GM18498 (cell line): ENCODE results near the gene COQ8A.

Experiments used
- ATAC-seq: cut with Tn5 transposase; IDR thresholded peaks from one replicate; pipeline ENCODE4 v1.9.1; 2021; ENCODE audit warnings: mild to moderate bottlenecking, moderate library complexity; ENCODE audit not compliant: unreplicated experiment

COQ8A gene

DNA sequence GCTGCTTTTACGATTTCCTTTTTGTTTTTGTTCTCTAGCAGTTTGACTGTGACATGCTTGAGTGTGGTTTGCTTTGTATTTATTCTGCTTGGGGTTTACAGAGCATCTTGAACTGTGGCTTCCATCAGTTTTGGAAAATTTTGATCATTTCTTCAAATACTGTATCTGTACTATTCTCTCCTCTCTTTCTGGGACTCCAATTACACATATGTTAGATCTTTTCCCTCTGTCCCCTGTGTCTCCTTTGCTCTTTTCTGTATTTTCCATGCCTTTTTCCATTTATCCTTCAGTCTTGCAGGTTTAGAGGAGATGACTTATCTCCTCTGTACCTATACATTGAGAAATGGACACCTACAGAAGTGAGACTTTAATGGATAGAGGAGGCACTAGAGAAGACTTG lies 31.7 kb downstream of the COQ8A start:
- ATAC-seq: no peak

DNA sequence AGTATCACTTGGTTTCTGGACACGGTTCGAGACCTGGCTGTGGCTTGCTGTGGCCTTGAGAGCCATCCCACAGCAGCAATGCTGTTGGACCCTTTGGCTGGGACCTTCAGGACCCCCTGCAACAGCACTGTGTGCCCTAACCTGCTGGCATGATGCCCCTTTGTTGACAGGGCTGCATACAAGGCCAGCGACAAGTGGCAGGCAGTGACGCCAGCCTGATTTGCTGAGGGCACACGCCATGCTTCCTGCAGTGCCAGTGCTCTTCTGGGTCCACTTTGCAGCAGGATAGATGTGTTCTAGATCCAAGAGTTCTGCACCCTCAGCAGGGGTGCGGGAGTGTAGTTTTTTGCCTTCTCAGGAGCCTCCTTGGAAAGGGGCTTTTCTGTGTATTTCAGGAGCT lies 32.8 kb downstream of the COQ8A start:
- ATAC-seq: no peak

DNA sequence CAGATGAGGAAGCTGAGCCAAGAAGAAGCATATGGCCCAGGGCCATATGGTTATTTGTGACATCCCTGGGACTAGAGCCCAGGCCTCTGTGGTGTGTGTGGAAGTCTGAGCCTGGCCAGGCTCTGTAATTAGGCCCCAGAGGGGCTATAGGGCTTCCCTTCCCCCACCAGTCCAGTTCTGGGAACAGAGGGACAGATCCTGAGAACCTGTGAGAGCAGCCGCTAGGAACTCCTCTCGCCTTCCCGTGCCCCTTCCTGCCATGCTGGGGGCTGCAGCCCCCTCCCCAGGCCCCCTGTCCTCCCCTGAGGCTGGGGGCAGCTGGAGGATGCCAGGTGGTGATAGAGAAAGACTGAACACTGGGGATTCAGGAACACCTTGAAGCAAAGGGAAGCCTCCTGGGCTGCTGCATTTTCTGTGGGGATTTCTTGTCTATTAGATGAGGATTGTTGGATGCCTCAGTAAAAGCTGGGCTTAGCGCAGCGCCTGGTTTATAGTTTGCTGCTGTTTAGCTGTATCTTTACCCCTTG lies 33.3 kb downstream of the COQ8A start:
- ATAC-seq: no peak

DNA sequence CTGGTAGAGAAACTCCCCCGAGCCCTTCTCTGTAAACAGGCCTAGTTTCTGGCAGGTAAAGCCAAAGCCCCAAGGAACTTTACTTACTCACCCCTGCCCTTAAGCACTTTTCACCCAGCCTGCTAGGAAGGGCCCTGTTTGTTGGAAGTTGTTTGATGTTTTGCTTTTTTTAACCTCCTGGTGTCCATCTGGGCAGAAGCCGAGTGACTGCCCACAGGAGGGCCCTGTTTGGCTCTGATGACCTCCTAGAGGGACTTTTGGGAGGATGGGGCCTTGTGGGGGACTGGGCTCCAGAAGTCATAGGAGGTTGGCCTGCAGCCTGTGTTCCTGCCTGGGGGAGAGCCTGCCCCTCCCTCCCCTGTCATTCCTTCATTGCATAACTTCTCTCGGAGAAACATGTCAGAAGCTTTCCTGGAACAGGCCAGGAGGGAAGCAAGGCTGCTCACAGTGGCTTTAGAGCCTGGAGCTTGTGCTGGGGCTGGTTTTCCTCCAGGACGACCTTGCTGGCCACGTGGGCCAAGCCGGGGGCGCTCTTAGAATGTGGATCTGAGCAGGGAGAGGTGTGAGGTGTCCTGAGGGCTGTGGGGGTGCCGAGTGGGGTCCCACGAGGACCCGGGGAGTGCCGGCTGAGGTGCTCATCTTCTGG lies 33.9 kb downstream of the COQ8A start:
- no peak for ATAC-seq

DNA sequence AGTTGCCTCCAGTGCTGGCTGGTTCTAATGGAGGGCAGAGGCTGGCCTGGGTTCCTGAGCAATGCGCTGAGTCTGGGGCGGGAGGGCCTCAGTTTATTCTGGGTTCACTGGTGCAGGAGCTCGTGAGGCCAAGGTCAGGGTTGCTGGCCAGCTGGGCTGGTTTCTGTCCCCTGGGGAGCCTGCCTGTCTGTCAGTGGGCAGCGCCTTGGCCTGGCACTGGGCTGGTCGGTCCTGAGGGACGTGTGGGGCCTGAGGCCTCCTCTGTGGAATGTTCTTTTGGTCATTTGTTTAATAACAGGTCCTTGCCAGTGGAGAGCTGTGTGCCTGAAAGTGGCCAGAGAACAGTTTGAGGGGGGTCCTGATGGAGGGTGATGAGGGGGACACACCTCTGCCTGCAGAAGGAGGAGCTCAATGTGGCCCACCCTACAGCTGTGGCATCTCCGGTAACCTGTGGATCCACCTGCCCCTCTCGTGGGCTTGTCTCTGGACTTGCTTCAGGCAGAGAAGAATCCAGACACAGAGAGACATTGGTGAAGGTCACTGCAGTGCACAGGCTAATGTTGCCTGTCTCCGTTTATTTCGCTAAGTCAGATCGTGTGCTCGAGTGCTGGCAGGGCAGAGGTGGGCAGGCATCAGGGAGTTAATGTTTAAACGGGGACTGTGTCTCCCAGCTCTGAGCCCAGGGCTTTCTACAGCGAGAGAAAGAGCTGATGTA lies 34.6 kb downstream of the COQ8A start:
- no peak for ATAC-seq

DNA sequence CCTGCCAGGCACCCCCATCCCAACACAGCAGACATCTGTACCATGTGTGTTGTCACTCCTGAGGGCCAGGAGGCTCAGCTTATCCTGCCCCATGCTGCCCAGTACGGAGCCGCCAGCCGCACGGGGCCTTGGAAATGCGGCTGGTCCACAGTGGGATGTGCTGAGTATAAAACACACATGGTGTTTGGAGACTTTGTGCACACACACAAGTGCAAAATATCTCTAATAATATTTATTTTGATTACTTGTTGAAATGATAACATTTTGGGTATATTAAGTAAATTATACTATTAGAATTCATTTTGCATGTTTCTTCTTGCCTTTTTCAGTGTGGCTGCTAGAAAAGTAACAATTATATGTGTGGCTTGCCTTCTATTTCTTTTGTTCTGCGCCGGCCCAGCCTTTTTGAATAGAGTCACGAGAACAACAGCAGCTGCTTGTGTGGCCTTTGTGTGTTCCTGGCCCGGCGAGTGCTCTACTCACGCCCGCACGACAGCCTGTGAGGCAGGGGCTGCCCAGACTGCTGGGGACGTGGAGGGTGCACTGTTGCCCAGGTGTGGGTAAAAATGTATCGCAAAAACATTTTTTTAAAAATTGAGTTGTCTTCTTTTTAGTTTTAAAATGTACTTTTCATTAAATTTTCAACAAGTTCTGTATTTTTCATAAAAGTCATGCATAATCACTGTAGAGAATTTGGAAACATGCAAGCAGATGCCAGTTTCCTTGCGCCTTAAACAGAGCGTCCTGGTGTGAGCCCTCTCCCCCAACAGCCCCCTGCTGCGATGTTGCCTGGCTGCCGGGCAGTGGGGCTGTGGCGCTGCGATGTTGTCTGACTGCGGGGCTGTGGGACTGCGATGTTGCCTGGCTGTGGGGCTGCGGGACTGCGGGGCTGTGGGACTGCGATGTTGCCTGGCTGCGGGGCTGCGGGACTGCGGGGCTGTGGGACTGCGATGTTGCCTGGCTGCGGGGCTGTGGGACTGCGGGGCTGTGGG lies 35.5 kb downstream of the COQ8A start:
- ATAC-seq: no peak

DNA sequence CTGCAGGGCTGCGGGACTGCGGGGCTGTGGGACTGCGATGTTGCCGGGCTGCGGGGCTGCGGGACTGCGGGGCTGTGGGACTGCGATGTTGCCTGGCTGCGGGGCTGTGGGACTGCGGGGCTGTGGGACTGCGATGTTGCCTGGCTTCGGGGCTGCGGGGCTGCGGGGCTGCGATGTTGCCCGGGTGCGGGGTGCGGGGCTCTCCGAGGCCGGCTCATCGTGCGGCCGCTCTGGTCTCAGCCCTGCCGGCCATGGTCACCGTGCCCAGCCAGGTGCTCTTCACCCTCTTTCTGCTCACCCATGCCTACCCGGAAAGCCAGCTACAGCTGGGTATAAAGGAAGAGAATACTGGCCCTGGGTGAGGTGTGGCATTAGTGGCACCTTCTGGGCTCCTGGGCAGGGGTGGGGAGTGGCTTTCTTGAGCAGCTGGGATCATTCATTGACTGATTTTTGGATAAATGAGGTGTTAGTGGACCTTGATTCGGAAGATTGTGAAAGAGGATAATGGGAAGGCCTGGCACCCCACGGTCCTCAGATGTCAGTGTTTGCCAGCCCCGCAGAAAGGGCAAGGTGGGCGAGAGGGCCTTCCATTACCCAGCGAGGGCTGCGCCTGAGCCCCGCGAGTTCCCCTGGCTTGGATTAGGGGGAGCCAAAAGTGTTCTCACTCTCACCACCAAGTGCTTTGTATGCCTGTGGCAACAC lies 36.3 kb downstream of the COQ8A start:
- no peak for ATAC-seq

DNA sequence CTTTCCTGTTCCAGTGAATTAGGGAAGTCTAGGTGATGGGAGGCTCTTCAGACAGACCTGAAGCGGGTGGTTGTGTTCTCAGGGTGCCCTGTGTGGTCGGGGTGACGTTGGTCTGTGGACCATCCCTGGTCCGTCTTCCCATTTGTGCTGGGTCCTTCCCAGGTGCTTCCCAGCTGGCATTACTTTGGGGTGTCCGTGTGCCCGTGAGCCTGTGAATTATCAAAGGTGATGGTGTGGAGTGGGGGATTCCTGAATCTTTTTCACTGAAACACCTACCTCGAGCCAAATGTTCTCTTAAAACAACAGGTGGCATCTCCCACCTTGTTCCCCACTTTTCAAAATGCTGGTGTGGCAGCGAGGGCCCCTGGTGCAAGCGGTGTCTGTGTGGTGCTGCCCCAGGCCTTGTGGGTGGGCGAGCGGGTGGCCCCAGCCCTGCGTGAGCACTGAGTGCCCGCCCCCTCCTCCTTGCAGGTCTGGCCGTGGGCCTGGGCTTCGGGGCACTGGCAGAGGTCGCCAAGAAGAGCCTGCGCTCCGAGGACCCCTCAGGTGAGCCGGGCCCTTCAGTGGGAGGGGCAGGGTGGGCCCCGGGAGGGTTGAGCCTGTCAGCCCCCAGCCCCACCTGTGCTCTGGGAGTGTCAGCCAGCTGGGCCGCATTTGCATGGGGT lies 37.0 kb downstream of the COQ8A start:
- ATAC-seq: no peak

DNA sequence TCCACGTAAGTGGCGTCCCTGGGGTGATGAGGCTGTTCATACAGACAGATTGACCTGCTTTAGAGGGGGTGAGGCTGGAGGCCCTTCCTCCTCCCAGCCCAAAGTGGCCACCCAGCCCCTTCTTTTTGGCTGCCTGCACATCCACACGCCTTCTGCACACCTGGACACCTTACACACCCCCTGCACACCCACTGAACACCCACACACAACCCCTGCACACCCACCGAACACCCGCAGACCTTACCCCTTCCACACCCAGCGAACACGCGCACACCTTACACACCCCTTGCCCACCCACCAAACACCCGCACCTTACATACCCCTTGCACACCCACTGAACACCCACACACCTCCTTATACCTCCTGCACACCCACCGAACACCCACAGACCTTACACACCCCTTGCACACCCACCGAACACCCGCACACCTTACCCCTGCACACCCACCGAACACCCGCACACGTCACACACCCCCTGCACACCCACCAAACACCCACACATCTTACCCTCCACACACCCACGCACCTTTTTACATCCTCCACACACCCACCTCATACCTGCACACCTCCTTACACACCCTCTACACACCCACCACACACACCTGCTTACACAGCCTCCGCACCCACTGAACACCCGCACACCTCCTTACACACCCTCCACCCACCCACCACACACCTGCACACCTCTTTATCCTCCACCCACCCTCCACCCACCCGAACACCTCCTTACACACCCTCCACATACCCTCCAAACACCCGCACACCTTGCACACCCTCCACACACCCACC lies 37.7 kb downstream of the COQ8A start:
- no peak for ATAC-seq

DNA sequence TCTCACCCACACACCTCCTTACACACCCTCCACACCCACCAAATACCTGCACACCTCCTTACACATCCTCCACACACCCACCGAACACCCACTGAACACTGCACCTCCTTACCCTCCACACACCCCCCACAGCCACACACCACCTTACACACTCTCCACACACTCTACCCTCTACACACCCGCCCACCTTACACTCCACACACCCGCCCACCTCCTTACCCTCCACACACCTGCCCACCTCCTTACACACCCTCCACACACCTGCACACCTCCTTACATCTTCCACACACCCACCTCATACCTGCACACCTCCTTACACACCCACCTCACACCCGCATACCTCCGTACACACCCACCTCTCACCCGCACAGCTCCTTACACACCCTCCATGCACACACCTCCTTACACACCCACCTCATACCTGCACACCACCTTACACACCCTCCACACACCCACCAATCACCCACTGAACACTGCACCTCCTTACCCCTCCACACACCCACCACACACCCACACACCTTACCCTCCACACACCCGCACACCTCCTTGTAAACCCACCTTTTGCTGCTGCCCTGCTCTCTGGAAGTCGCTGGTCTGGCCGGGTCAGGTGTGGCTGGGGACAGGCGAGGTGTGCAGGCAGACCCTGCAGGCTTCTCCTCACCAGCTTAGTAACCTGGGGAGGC lies 38.5 kb downstream of the COQ8A start:
- no peak for ATAC-seq

DNA sequence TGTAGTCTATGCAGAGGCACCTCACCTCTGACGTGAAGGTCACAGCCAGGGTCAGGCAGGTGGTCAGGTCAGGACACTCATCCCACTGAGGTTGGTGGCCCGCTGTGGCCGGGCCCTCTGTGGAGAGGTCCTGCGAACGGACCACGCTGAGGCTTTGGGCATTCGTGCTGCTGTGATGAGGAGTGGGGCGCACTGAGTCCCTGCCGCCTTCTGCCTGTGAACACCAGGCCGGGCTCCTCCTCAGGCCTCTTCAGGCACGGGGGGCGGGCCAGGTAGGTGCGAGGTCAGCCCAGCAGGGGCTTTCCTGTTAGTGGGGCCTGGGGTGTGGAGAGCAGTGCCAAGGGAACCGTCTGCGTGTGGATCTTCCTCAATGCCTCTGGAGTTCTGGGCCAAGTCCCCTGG lies 39.0 kb downstream of the COQ8A start:
- ATAC-seq: no peak

DNA sequence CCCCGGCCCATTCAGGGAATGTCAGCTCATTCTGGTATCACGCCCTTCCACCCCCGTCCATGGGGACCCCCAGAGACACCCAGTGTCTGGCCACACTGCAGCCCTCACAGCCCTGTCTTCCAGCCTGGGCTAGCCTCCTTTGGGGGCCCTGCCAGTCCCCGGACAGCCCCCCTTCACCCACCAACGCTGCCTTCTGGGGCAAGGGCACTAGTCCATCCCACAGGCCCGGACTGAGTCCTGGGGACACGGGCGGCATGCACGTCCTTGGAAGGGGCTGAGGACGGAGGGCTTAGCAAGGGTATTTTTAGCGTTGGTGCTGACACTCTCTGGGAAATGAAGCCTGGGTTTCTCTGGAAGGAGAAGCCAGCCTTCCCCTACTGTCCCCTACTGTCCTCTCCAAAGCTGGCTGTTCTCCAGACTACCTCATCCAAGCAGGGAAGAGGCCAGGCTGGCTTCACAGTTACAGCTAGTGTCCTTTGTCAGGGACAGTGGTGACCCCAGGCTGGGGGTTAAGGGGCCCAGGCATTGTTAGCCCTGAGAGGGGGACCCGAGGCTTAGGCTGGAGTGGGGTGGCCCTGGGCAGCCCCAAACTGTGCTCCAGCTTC lies 39.5 kb downstream of the COQ8A start:
- no peak for ATAC-seq

DNA sequence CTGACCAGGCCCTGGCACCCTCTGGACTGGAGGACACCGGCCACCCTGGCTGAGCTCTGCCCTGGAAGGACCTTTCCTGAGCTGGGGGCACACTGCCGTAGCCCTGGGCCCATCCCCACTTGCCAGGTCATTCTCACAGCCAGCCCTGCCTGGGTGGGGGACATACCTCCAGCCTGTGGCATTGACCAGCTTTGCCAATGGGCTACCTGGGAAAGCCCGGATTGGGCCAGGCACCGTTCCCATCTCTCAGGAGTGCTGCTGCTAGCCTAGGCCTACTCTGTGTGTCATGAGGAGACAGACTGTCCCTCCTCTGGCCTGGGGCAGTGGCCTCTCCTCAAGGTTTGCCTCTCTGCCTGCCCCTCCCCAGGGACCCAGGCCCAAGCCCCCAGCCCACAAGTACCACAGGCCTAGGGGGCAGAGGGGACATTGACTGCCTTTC lies 40.0 kb downstream of the COQ8A start:
- ATAC-seq: no peak

DNA sequence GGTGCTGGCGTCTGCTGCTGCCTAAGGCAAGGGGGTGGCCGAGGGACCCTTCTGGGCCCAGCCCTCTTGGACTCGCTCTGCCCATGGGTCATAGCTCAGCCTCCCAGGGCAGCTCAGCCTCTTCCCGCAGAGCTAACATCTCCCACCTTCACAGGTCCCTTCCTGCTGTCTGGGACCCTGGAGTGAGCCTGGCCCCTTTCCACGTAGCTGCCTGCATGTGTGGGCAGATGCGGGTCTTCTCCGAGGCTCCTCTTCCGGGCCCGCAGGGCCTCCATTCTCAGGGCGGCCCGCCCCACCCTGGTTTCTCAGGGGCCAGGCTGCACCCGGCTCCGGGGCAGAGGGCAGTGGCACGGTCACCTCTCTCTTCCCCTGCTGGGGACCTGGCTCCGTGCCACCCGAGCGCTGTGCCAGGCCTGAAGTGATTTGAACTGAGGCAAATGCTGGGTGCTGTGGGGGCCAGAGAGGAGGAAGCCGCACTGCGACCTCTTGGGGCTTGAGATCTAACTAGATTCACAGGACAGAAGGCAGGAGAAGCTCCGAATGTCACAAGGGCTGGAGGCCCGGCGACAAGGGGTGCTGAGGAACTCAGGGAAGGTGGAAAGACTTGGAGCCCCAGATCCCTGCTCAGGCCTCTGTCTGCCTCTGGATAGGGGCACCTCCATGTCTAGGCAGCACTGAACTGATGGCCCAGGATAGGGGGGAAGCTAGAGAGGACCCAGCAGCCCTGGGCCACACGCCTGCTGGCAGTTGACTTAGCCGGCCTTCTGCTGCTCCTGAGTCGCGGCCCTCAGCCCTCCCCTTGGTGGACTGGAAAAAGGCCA lies 40.7 kb downstream of the COQ8A start:
- ATAC-seq: no peak

DNA sequence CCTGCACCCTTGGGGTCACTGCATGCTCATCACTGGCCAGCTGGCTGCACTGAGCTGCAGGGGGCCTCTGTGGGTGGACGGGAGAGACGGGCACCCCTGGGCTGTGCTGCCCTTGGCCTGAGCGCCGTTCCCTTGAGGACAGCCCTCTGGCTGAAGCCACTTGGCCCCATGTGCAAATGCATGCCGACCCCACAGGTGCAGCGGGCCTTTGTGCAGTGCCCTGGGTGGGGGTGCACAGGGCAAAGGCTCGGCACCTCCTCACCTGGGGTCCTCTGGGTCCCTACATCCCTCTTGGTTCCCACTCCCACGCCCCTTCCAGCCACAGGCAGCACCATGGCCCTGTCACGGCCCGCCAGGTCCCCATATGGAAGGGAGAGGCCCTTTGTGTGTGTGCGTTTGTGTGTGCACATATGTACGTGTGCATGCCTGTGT lies 41.3 kb downstream of the COQ8A start:
- no peak for ATAC-seq

DNA sequence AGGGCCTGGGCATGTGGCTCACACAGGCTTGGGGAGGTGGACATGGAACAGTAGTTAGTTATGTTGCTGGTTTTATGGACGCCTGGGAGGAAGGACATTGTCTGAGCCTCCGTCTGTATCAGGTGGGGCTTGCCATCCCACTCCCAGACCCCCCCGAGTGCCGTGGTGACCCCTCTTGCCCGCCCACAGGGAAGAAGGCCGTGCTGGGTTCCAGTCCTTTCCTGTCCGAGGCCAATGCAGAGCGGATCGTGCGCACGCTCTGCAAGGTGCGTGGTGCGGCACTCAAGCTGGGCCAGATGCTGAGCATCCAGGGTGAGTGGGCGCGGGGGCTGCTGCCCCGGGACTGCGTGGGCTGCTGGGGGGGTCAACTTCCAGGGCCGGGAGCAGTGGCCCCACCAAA lies 41.7 kb downstream of the COQ8A start:
- ATAC-seq: no peak

DNA sequence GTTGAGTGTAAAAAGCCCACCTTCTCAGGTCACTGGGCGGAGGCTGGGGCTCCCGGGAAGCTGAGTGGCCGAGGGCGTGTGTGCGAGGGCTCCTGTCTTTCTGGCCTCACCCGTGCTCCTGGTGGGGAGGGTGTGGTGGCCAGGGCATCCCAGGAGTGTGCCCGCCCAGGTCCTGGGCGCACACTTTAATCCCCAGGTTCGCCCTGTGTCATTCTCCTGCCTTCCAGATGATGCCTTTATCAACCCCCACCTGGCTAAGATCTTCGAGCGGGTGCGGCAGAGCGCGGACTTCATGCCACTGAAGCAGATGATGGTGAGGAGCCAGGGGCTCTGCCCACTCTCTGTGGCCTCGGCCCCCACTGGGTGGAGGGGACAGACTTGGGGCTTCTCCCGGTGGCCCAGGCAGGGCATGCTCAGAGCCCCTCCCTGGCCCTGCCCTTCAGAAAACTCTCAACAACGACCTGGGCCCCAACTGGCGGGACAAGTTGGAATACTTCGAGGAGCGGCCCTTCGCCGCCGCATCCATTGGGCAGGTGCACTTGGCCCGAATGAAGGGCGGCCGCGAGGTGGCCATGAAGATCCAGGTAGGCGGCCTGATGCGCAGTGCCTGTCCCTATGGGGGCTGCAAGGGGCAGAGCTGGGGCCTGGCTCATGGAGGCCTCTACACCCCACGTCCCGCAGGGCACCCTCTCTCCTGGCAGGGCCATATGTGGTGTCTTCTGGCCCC lies 42.5 kb downstream of the COQ8A start:
- no peak for ATAC-seq
